Choroid plexus epithelial cell (primary cell): ENCODE measurements around the gene ANK3.

ENCODE experiments used
- DNase-seq: peaks from one replicate; pipeline ENCODE4 v3.0.0-alpha.2; 2010; ENCODE audit warnings: low read depth
- H3K4me3 ChIP-seq: 2 replicates; pipeline ENCODE4 v1.5.1; 2011; ENCODE audit warnings: low read depth, mild to moderate bottlenecking, control low read depth, low read length, moderate library complexity
- CTCF ChIP-seq: conservative IDR thresholded peaks from 2 replicates; pipeline ENCODE4 v1.5.1; 2011; ENCODE audit warnings: low read depth, mild to moderate bottlenecking, control low read depth, inconsistent platforms, low read length, moderate library complexity

ANK3 gene

GRCh38 chr10:60277656-60278055 lies 112.0 kb downstream of the ANK3 start:
- H3K4me3 ChIP-seq, result no peak overlapping the region
- TF ChIP-seq CTCF, result no peak
- DNase-seq, result no peak

GRCh38 chr10:60276232-60276631 lies 113.4 kb downstream of the ANK3 start:
- no peak for DNase-seq
- TF ChIP-seq CTCF, result no peak
- H3K4me3 ChIP-seq, result no peak overlapping the region

- DNase-seq, result no peak
- H3K4me3 ChIP-seq, result no peak overlapping the region
- no peak for TF ChIP-seq CTCF
Observed at GRCh38 chr10:60271319-60272040, 118.2 kb downstream of the ANK3 start.

GRCh38 chr10:60270426-60270825 lies 119.2 kb downstream of the ANK3 start:
- no peak for DNase-seq
- TF ChIP-seq CTCF, result no peak
- no peak overlapping the region for H3K4me3 ChIP-seq

- no peak overlapping the region for H3K4me3 ChIP-seq
- TF ChIP-seq CTCF, result no peak
- DNase-seq, result no peak
Observed at GRCh38 chr10:60267802-60268201, 121.9 kb downstream of the ANK3 start.

- TF ChIP-seq CTCF, result no peak
- no peak for DNase-seq
- H3K4me3 ChIP-seq, result no peak overlapping the region
Observed at GRCh38 chr10:60266513-60266912, 123.2 kb downstream of the ANK3 start.

GRCh38 chr10:60262647-60263126 lies 127.0 kb downstream of the ANK3 start:
- DNase-seq, result no peak
- TF ChIP-seq CTCF, result no peak
- H3K4me3 ChIP-seq, result no peak overlapping the region
